DOHH2 (cell line): Measurements from ENCODE around the gene CFHR3.
"Not testable (repeated sequence)": the region's sequence is repeated elsewhere in the genome, so short reads cannot be mapped to it uniquely, and the experiment has no call there.

Experiments used
- H3F3A ChIP-seq: fragments of 200-600 bp; sonication (generic), shearing (Covaris generic); 2 replicates; pipeline ENCODE4 v1.6.0; 2016; ENCODE audit warnings: antibody characterized with exemption, mild to moderate bottlenecking; ENCODE audit not compliant: control insufficient read depth, insufficient read depth
- H3K27ac ChIP-seq: fragments of 200-600 bp; sonication (generic); 2 replicates; pipeline ENCODE4 v1.5.1; 2014; ENCODE audit warnings: low read depth, mild to moderate bottlenecking, low read length, moderate library complexity
- H3K27me3 ChIP-seq: fragments of 200-600 bp; sonication (generic); 2 replicates; pipeline ENCODE4 v1.6.1; 2014; ENCODE audit warnings: mild to moderate bottlenecking, low read length, mixed read lengths; ENCODE audit not compliant: control insufficient read depth
- H3K36me3 ChIP-seq: fragments of 200-600 bp; sonication (generic); 2 replicates; pipeline ENCODE4 v1.6.1; 2014; ENCODE audit warnings: mild to moderate bottlenecking, low read length, moderate library complexity, mixed read lengths; ENCODE audit not compliant: control insufficient read depth
- H3K4me1 ChIP-seq: fragments of 200-600 bp; sonication (generic); 2 replicates; pipeline ENCODE4 v1.6.1; 2014; ENCODE audit warnings: mild to moderate bottlenecking, low read length, mixed read lengths; ENCODE audit not compliant: control insufficient read depth
- H3K4me2 ChIP-seq: fragments of 200-600 bp; sonication (generic); 2 replicates; pipeline ENCODE4 v1.6.0; 2014; ENCODE audit warnings: mild to moderate bottlenecking, low read length, moderate library complexity
- H3K4me3 ChIP-seq: fragments of 200-600 bp; sonication (generic); 2 replicates; pipeline ENCODE4 v1.5.1; 2014; ENCODE audit warnings: mild to moderate bottlenecking, low read length, mixed read lengths
- H3K79me2 ChIP-seq: fragments of 200-600 bp; sonication (generic); 2 replicates; pipeline ENCODE4 v1.6.1; 2014; ENCODE audit warnings: mild to moderate bottlenecking, low read length, mixed read lengths; ENCODE audit not compliant: control insufficient read depth
- H3K9me2 ChIP-seq: fragments of 200-600 bp; sonication (generic); replicated peaks from 2 replicates; pipeline ENCODE4 v1.6.1; 2014; ENCODE audit warnings: mild to moderate bottlenecking, low read length, mixed read lengths; ENCODE audit not compliant: control insufficient read depth
- H3K9me3 ChIP-seq: fragments of 200-600 bp; sonication (generic); 2 replicates; pipeline ENCODE4 v1.6.1; 2014; ENCODE audit warnings: antibody characterized with exemption, low read length, mixed read lengths; ENCODE audit not compliant: control insufficient read depth, insufficient read depth
- H4K20me1 ChIP-seq: fragments of 200-600 bp; sonication (generic); 2 replicates; pipeline ENCODE4 v1.6.0; 2014; ENCODE audit warnings: low read depth, mild to moderate bottlenecking, antibody characterized with exemption, low read length, moderate library complexity; ENCODE audit not compliant: control insufficient read depth, insufficient read depth
- CTCF ChIP-seq: fragments of 200-600 bp; sonication (generic); IDR thresholded peaks from one replicate; pipeline ENCODE4 v1.5.1; 2014; ENCODE audit warnings: antibody characterized with exemption, mild to moderate bottlenecking, low read depth, low read length; ENCODE audit not compliant: poor library complexity, severe bottlenecking
- EZH2phosphoT487 ChIP-seq: fragments of 200-600 bp; sonication (generic); IDR thresholded peaks from 2 replicates; pipeline ENCODE4 v1.6.1; 2017; ENCODE audit warnings: borderline replicate concordance, mild to moderate bottlenecking, antibody characterized with exemption, low read length, moderate library complexity, mixed read lengths

Gene CFHR3

GRCh38 chr1:196734006-196734405 lies 40.6 kb upstream of the CFHR3 start:
- Histone ChIP-seq H3K9me3 (peaks cover 12% of the 10 kb centered on the region; the same call in 1 of the 2 replicates), H3K79me2 (no peaks in the 10 kb centered on the region), H3K9me2 (no peaks in the 10 kb centered on the region), H3K27me3 (no peaks in the 10 kb centered on the region), H3K4me1 (no peaks in the 10 kb centered on the region), H4K20me1 (no peaks in the 10 kb centered on the region), H3K27ac (no peak overlapping the region), H3F3A (no peaks in the 10 kb centered on the region), H3K4me2 (no peak overlapping the region), H3K36me3 (no peaks in the 10 kb centered on the region), H3K4me3 (no peak overlapping the region)
- no peak for TF ChIP-seq CTCF
- no peak for TF ChIP-seq EZH2phosphoT487

GRCh38 chr1:196734460-196734859 lies 40.2 kb upstream of the CFHR3 start:
- no peak for TF ChIP-seq EZH2phosphoT487
- Histone ChIP-seq H3F3A (no peaks in the 10 kb centered on the region), H3K9me3 (peaks cover 17% of the 10 kb centered on the region; the same call in 1 of the 2 replicates), H3K79me2 (no peaks in the 10 kb centered on the region), H4K20me1 (no peaks in the 10 kb centered on the region), H3K4me2 (no peak overlapping the region), H3K36me3 (no peaks in the 10 kb centered on the region), H3K27ac (no peak overlapping the region), H3K9me2 (no peaks in the 10 kb centered on the region), H3K27me3 (no peaks in the 10 kb centered on the region), H3K4me3 (no peak overlapping the region), H3K4me1 (no peaks in the 10 kb centered on the region)

- TF ChIP-seq EZH2phosphoT487: no peak
- no peak for TF ChIP-seq CTCF
- Histone ChIP-seq H3K36me3 (no peaks in the 10 kb centered on the region), H3F3A (no peaks in the 10 kb centered on the region), H3K9me2 (no peaks in the 10 kb centered on the region), H3K27ac (no peak overlapping the region), H3K79me2 (no peaks in the 10 kb centered on the region), H3K9me3 (peaks cover 21% of the 10 kb centered on the region; the same call in 1 of the 2 replicates), H3K4me3 (no peak overlapping the region), H3K4me1 (no peaks in the 10 kb centered on the region), H3K27me3 (no peaks in the 10 kb centered on the region), H3K4me2 (no peak overlapping the region), H4K20me1 (no peaks in the 10 kb centered on the region)
Observed at GRCh38 chr1:196738730-196739129, 35.9 kb upstream of the CFHR3 start.

GRCh38 chr1:196743244-196743643 lies 31.4 kb upstream of the CFHR3 start:
- not testable (repeated sequence) for H4K20me1 ChIP-seq, H3K27me3 ChIP-seq, H3K4me2 ChIP-seq, H3K79me2 ChIP-seq, H3K4me3 ChIP-seq, H3K9me2 ChIP-seq, H3F3A ChIP-seq, H3K27ac ChIP-seq, H3K36me3 ChIP-seq, H3K4me1 ChIP-seq
- H3K9me3 ChIP-seq: peaks cover 16% of the 10 kb centered on the region; the same call in 1 of the 2 replicates

- H3K4me2 ChIP-seq, H3K9me2 ChIP-seq, H3K79me2 ChIP-seq, H3K27ac ChIP-seq, H3K9me3 ChIP-seq, H3K36me3 ChIP-seq, H3K4me3 ChIP-seq, H3K27me3 ChIP-seq, H3F3A ChIP-seq, H4K20me1 ChIP-seq, H3K4me1 ChIP-seq: not testable (repeated sequence)
Observed at GRCh38 chr1:196765019-196765740, 9.5 kb upstream of the CFHR3 start.

GRCh38 chr1:196769823-196770222 lies 4.8 kb upstream of the CFHR3 start:
- H4K20me1 ChIP-seq, H3K9me2 ChIP-seq, H3K4me2 ChIP-seq, H3F3A ChIP-seq, H3K79me2 ChIP-seq, H3K4me3 ChIP-seq, H3K4me1 ChIP-seq, H3K9me3 ChIP-seq, H3K36me3 ChIP-seq, H3K27ac ChIP-seq, H3K27me3 ChIP-seq: not testable (repeated sequence)
